ENCODE measurements around the gene NQO2. TPM values are rescaled to one million over a fixed set of nuclear protein-coding genes. Genes with fewer than 3 reads are reported as not detected.

NQO2 gene
- total and polyA plus RNA-seq, 10 of the 15 experiments (the other 5 are each of a cell fraction or from before 2014, with no cell fraction given) = 0.55 to 2.6 (median 0.80) TPM

DNA sequence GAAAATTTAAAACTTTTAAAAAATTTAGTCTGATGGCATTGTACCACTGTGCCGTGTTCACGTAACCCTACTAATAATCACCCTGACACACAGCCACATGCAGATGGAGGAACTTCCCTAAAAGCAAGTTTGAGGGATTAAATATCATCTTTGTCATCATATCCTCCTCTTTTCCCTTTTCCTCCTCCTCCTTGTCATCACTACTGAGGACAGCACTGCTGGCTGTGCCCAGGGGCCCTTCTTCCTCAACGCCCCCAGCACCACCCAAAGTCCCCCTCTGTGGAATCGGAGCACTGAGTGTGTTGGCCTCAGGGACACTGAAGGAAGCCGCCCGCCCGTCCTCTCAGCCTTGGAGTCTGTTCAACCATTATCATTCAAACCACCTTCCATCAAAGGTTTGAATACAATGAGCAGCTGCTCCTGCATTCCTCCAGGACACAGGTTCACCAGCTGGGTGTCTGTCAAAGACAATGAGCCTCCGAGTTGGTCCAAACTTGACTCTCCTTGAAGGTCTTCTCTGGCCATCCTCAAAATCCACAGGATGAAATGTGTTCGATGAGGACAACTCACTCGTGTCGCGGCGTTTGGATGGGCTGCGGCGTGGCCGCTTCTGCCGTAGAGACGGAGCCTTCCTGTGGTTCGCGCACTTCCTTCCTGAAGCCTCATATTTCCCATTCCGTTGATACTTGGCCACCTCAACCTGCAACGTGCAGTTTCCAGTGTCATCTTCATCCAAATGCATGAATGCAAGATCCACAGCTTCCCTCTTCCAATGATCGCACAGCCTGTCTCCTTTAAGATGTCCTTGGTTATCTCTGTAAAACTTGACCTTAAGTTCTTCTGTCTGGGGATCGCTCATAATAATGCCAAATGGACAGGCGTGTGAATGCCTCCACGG lies 23.3 kb downstream of the NQO2 start:
- Histone ChIP-seq H4K20me1 (ENCODE audit: control insufficient read depth, insufficient read depth) (no peaks in the 10 kb centered on the region), H3K79me2 (ENCODE audit: control insufficient read depth, insufficient read depth, low read length) (no peaks in the 10 kb centered on the region), H3K27ac (ENCODE audit: control insufficient read depth, insufficient read depth) (peak overlapping the region; percentile 88), H3K9ac (ENCODE audit: control insufficient read depth, insufficient read depth, low read length) (peak overlapping the region; percentile 52), H2AFZ (ENCODE audit: control insufficient read depth, low read depth, low read length) (peak overlapping the region; percentile 92), H3K36me3 (ENCODE audit: control insufficient read depth in 2 of 2, insufficient read depth in 2 of 2, low read length in 1 of 2) (no peaks in the 10 kb centered on the region), H3K4me3 (peak overlapping the region; percentile 71), H3K4me2 (ENCODE audit: control insufficient read depth, insufficient read depth) (peak overlapping the region; percentile 100), H3K27me3 (replicated peaks in 1 of 2; ENCODE audit: control insufficient read depth in 2 of 2, insufficient read depth in 2 of 2, low read length in 1 of 2) (no peaks in the 10 kb centered on the region), H3K4me1 (ENCODE audit: control insufficient read depth, insufficient read depth, low read length) (peaks cover 40% of the 10 kb centered on the region), H3K9me3 (replicated peaks; ENCODE audit: control insufficient read depth, insufficient read depth, low read length) (no peaks in the 10 kb centered on the region)
- ATAC-seq (peak; percentile 18; the same call in 2 of the 3 replicates), FAIRE-seq (no peak), DNase-seq (ENCODE audit: low read depth, low spot score) (no peak)
- in situ Hi-C loops (cut with MboI) (no loop called here), intact Hi-C loops (cut with micrococcal nuclease; ENCODE audit: unreplicated experiment) (loop anchor here (1.0 kb wide), 1 partner anchor 23 kb away; no protein-coding TSS in a partner anchor)
- SMC1A ChIA-PET (ENCODE audit: uncharacterized antibody, unreplicated experiment) = interaction anchor here (0.7 to 1.6 kb wide), 3 partner anchors 16 to 41 kb away, joined by 3 to 5 read pairs (median 3); no protein-coding TSS in a partner anchor
- 21% methylated on average over 26 of the region's 26 CpGs for WGBS (ENCODE audit: insufficient coverage, insufficient replicate concordance, low lambda C conversion rate, missing lambda C conversion rate)
- POLR2A ChIA-PET = interaction anchor here (0.6 to 1.6 kb wide), 2 partner anchors 33 to 162 kb away, joined by 4 read pairs; no protein-coding TSS in a partner anchor
- CTCF ChIA-PET = interaction anchor here (0.6 to 2.3 kb wide), 3 partner anchors 22 to 290 kb away, joined by 3 to 6 read pairs (median 3); no protein-coding TSS in a partner anchor
- RAD21 ChIA-PET (ENCODE audit: unreplicated experiment) = interaction anchor here (1.0 kb wide), 1 partner anchor 21 kb away, joined by 3 read pairs; no protein-coding TSS in a partner anchor
- TF ChIP-seq JUNB (IDR thresholded peaks at IDR 0.05) (no peak), TCF12 (IDR thresholded peaks at IDR 0.05; ENCODE audit: low read depth, low read length) (no peak), NFXL1 (IDR thresholded peaks at IDR 0.05; ENCODE audit: borderline replicate concordance) (no peak), RCOR1 (conservative IDR thresholded peaks at IDR 0.05; ENCODE audit: low read depth, low read length) (no peak), CBX3 (IDR thresholded peaks at IDR 0.05; ENCODE audit: borderline replicate concordance, low read depth) (no peak), CREM (IDR thresholded peaks at IDR 0.05; ENCODE audit: low read depth) (no peak)
- TSS peak; percentile 95 for BruUV-seq (replicated peaks)
